Endodermal cell (in vitro differentiated cells): ENCODE results near the gene MTG1. TPM values are rescaled to one million over a fixed set of nuclear protein-coding genes. Genes with fewer than 3 reads are reported as not detected.

ENCODE experiments used
- DNase-seq: peaks from one replicate; pipeline ENCODE4 v3.0.0-alpha.2; 2017
- H3K27ac ChIP-seq: 2 replicates; pipeline ENCODE4 v1.5.1; 2013; ENCODE audit warnings: mild to moderate bottlenecking, low read depth, low read length, moderate library complexity
- H3K27me3 ChIP-seq: 2 replicates; pipeline ENCODE4 v1.6.1; 2013; ENCODE audit warnings: mild to moderate bottlenecking, low read length, moderate library complexity; ENCODE audit not compliant: insufficient read depth, control insufficient read depth, poor library complexity, severe bottlenecking
- H3K36me3 ChIP-seq: 2 replicates; pipeline ENCODE4 v1.7.0; 2013; ENCODE audit warnings: mild to moderate bottlenecking, low read length, moderate library complexity; ENCODE audit not compliant: control insufficient read depth, insufficient read depth
- H3K4me1 ChIP-seq: one replicate; pipeline ENCODE4 v1.7.0; 2013; ENCODE audit warnings: low read length; ENCODE audit not compliant: control insufficient read depth, insufficient read depth
- H3K4me3 ChIP-seq: 2 replicates; pipeline ENCODE4 v1.5.1; 2013; ENCODE audit warnings: mild to moderate bottlenecking, low read length, moderate library complexity
- H3K9ac ChIP-seq: 2 replicates; pipeline ENCODE4 v1.6.1; 2013; ENCODE audit warnings: mild to moderate bottlenecking, low read length, moderate library complexity; ENCODE audit not compliant: poor library complexity, severe bottlenecking; ENCODE audit errors: extremely low read depth
- H3K9me3 ChIP-seq: 2 replicates; pipeline ENCODE4 v1.6.1; 2013; ENCODE audit warnings: mild to moderate bottlenecking, low read length, moderate library complexity; ENCODE audit not compliant: control insufficient read depth
- H3K27ac Mint-ChIP-seq: 2 replicates; pipeline ENCODE4 v1.8.0; 2020; ENCODE audit warnings: mixed read lengths
- H3K27me3 Mint-ChIP-seq: 2 replicates; pipeline ENCODE4 v1.8.0; 2021; ENCODE audit warnings: mild to moderate bottlenecking, mixed read lengths; ENCODE audit not compliant: insufficient read depth
- H3K36me3 Mint-ChIP-seq: 2 replicates; pipeline ENCODE4 v1.8.0; 2020; ENCODE audit warnings: low read depth, mixed read lengths
- H3K4me1 Mint-ChIP-seq: 2 replicates; pipeline ENCODE4 v1.8.0; 2020; ENCODE audit warnings: mixed read lengths
- H3K4me3 Mint-ChIP-seq: 2 replicates; pipeline ENCODE4 v1.8.0; 2020; ENCODE audit warnings: mild to moderate bottlenecking, moderate library complexity, mixed read lengths
- H3K9me3 Mint-ChIP-seq: 2 replicates; pipeline ENCODE4 v1.8.0; 2020; ENCODE audit warnings: mild to moderate bottlenecking, mixed read lengths
- CTCF ChIP-seq: fragments of 200-600 bp; sonication (generic); conservative IDR thresholded peaks from 2 replicates; pipeline ENCODE4 v1.5.0; 2021; ENCODE audit warnings: antibody characterized with exemption, mild to moderate bottlenecking
- WGBS, 2 experiments: methylation state at CpG; one replicate each; pipeline versions ENCODE4 v1.1.5 to v1.1.7; 2013; ENCODE audit warnings: missing lambda C conversion rate in 2 of 2, mixed read lengths in 1 of 2; ENCODE audit not compliant: insufficient coverage in 1 of 2, insufficient read length in 1 of 2; 5-methylcytosine and 5-hydroxymethylcytosine counted together
- total RNA-seq, 2 donors: library from RNA; stranded (reverse); fragmentation: NEBNext Ultra II Directional in 1 of 2; extraction: Animal tissue kit (Norgen Biotek cat#: 25700) in 1 of 2; gene quantifications; 2 replicates in 1 of 2; 3 replicates in 1 of 2; pipeline ENCODE4 v1.2.1, GENCODE V29; 2021

The MTG1 gene
- total RNA-seq, 2 donors from 2014 or later: 71.3 to 86.0 TPM

- Mint-ChIP-seq H3K27ac (no peak overlapping the region), H3K4me3 (no peak overlapping the region), H3K36me3 (peaks cover 15% of the 10 kb centered on the region), H3K4me1 (peaks cover under 1% of the 10 kb centered on the region), H3K27me3 (no peaks in the 10 kb centered on the region), H3K9me3 (no peaks in the 10 kb centered on the region)
- Histone ChIP-seq H3K36me3 (no peaks in the 10 kb centered on the region), H3K9me3 (no peaks in the 10 kb centered on the region), H3K4me1 (no peaks in the 10 kb centered on the region), H3K4me3 (no peak overlapping the region), H3K9ac (no peak overlapping the region), H3K27me3 (no peaks in the 10 kb centered on the region), H3K27ac (no peak overlapping the region)
- 81 to 87% methylated on average over 14 to 17 of the region's 17 CpGs for WGBS, 2 experiments
- no peak for DNase-seq
- no peak for TF ChIP-seq CTCF
Measured at GRCh38 chr10:133388236-133388972, 5.6 kb upstream of the MTG1 start.

GRCh38 chr10:133388973-133389818, 4.8 kb upstream of the MTG1 start:
- no peak overlapping the region for H3K9ac ChIP-seq
- H3K4me3 ChIP-seq: no peak overlapping the region
- no peak for TF ChIP-seq CTCF
- Mint-ChIP-seq H3K27me3 (no peaks in the 10 kb centered on the region), H3K4me3 (no peak overlapping the region), H3K9me3 (no peaks in the 10 kb centered on the region), H3K36me3 (peaks cover 15% of the 10 kb centered on the region), H3K27ac (no peak overlapping the region), H3K4me1 (peaks cover 2% of the 10 kb centered on the region)
- WGBS, 2 experiments: 93 to 95% methylated on average over 23 to 39 of the region's 39 CpGs
- no peak for DNase-seq
- H3K27me3 ChIP-seq: no peaks in the 10 kb centered on the region
- no peak overlapping the region for H3K27ac ChIP-seq
- H3K9me3 ChIP-seq: no peaks in the 10 kb centered on the region
- no peaks in the 10 kb centered on the region for H3K4me1 ChIP-seq
- H3K36me3 ChIP-seq: no peaks in the 10 kb centered on the region

GRCh38 chr10:133390597-133391248, 3.2 kb upstream of the MTG1 start:
- Histone ChIP-seq H3K27ac (no peak overlapping the region), H3K9ac (no peak overlapping the region), H3K4me3 (no peak overlapping the region), H3K27me3 (no peaks in the 10 kb centered on the region), H3K36me3 (peaks cover 1% of the 10 kb centered on the region), H3K9me3 (no peaks in the 10 kb centered on the region), H3K4me1 (no peaks in the 10 kb centered on the region)
- Mint-ChIP-seq H3K36me3 (peaks cover 12% of the 10 kb centered on the region), H3K9me3 (no peaks in the 10 kb centered on the region), H3K27ac (no peak overlapping the region), H3K27me3 (no peaks in the 10 kb centered on the region), H3K4me1 (peaks cover 5% of the 10 kb centered on the region), H3K4me3 (no peak overlapping the region)
- 92 to 98% methylated on average over 10 to 19 of the region's 19 CpGs for WGBS, 2 experiments
- DNase-seq: no peak
- no peak for TF ChIP-seq CTCF
